Esophagus muscularis mucosa (tissue), 4 donors: ENCODE measurements around the gene FREM2. TPM values are rescaled to one million over a fixed set of nuclear protein-coding genes. Genes with fewer than 3 reads are reported as not detected.

ENCODE experiments used
- DNase-seq: peaks from one replicate; pipeline ENCODE4 v3.0.0-alpha.2; 2017; ENCODE audit errors: extremely low spot score
- H3K27ac ChIP-seq, 4 donors: fragments of 200-600 bp; sonication (generic); replicated peaks in 1 of 4; 1 replicate in 3 of 4; 2 replicates in 1 of 4; pipeline ENCODE4 v1.5.1; 2016 to 2019; ENCODE audit warnings: mild to moderate bottlenecking in 1 of 4
- H3K27me3 ChIP-seq, 4 donors: fragments of 200-600 bp; sonication (generic); one replicate each; pipeline versions ENCODE4 v1.5.1 to v1.6.0; 2016 to 2019
- H3K36me3 ChIP-seq, 4 donors: fragments of 200-600 bp; sonication (generic); one replicate each; pipeline ENCODE4 v1.5.1; 2016 to 2019
- H3K4me1 ChIP-seq, 4 donors: fragments of 200-600 bp; sonication (generic); one replicate each; pipeline ENCODE4 v1.5.1; 2016 to 2019
- H3K4me3 ChIP-seq, 4 donors: fragments of 200-600 bp; sonication (generic); 1 replicate in 2 of 4; 2 replicates in 2 of 4; pipeline ENCODE4 v1.5.1; 2016 to 2019; ENCODE audit warnings: mild to moderate bottlenecking in 4 of 4, moderate library complexity in 1 of 4
- H3K9me3 ChIP-seq, 4 donors: fragments of 200-600 bp; sonication (generic); 1 replicate in 3 of 4; 2 replicates in 1 of 4; pipeline ENCODE4 v1.5.1; 2016 to 2019
- EP300 ChIP-seq: sonication (generic); formaldehyde crosslinking; IDR thresholded peaks from one replicate; pipeline ENCODE4 v1.6.1; 2017; ENCODE audit warnings: antibody characterized with exemption
- POLR2A ChIP-seq: fragments of 450-650 bp; IDR thresholded peaks from one replicate; pipeline ENCODE4 v1.6.1; 2017; ENCODE audit warnings: antibody characterized with exemption, moderate library complexity, mild to moderate bottlenecking, low read depth
- POLR2AphosphoS5 ChIP-seq, 2 donors: sonication (generic); formaldehyde crosslinking; IDR thresholded peaks; one replicate each; pipeline ENCODE4 v1.6.1; 2017; ENCODE audit warnings: antibody characterized with exemption in 2 of 2
- WGBS: methylation state at CpG from one replicate; pipeline ENCODE4 v1.1.5; 2018; 5-methylcytosine and 5-hydroxymethylcytosine counted together
- intact Hi-C: fragments of 100-400 bp; cut with DNase I; formaldehyde crosslinking; loops from one replicate; pipeline ENCODE4 v1.15.1; 2023
- total RNA-seq, 4 donors: library from RNA; depleted of rRNA; stranded (reverse); fragments of >200 nt; gene quantifications; one replicate each; pipeline versions ENCODE4 v1.1.0 to v1.2.1, GENCODE V29; 2016
- TF ChIP-seq, protein P1 (sequence below), 3 experiments: fragments of 200-600 bp in 2 of 3; fragments of 450-650 bp in 1 of 3; sonication (generic) in 2 of 3; IDR thresholded peaks; one replicate each; pipeline ENCODE4 v1.5.1; 2017 to 2019; ENCODE audit warnings: antibody characterized with exemption in 3 of 3, mild to moderate bottlenecking in 2 of 3, moderate library complexity in 1 of 3

Gene FREM2
- total RNA-seq, 4 donors from 2014 or later: 0.13 to 0.34 (median 0.33) TPM; not detected in 1

DNA sequence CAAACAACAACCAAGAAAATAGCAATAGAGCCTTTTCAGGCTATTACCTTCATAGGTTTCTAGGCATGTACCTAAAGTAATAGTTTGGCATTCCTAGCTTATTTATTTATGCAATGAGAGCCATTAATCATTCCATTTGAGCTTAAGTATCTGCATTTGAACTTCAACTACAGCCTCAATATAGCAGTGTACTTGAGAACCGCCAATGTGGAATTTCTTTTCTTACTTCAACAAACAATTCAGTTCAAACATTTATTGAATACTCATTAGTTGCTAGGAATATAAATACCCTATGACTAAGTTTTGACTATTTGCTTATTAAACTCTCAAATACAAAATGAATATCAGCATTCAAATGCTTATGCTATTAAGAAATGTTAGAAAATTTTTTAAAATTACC is 38.0 kb upstream of the FREM2 start:
- Histone ChIP-seq H3K9me3 (no peaks in the 10 kb centered on the region), H3K27ac (no peak overlapping the region), H3K4me3 (no peak overlapping the region), H3K27me3 (no peaks in the 10 kb centered on the region), H3K36me3 (no peaks in the 10 kb centered on the region), H3K4me1 (peaks cover 0 to 30% (median 3%) of the 10 kb centered on the region in 4 donors)
- intact Hi-C loops: no loop called here
- no peak for DNase-seq
- no peak for TF ChIP-seq POLR2AphosphoS5 (IDR thresholded peaks at IDR 0.05)
- TF ChIP-seq EP300: no peak
- TF ChIP-seq, protein P1, sequence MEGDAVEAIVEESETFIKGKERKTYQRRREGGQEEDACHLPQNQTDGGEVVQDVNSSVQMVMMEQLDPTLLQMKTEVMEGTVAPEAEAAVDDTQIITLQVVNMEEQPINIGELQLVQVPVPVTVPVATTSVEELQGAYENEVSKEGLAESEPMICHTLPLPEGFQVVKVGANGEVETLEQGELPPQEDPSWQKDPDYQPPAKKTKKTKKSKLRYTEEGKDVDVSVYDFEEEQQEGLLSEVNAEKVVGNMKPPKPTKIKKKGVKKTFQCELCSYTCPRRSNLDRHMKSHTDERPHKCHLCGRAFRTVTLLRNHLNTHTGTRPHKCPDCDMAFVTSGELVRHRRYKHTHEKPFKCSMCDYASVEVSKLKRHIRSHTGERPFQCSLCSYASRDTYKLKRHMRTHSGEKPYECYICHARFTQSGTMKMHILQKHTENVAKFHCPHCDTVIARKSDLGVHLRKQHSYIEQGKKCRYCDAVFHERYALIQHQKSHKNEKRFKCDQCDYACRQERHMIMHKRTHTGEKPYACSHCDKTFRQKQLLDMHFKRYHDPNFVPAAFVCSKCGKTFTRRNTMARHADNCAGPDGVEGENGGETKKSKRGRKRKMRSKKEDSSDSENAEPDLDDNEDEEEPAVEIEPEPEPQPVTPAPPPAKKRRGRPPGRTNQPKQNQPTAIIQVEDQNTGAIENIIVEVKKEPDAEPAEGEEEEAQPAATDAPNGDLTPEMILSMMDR (IDR thresholded peaks at IDR 0.05): no peak
- TF ChIP-seq POLR2A: no peak
- WGBS: 68% methylated on average over 1 of the region's 1 CpG

DNA sequence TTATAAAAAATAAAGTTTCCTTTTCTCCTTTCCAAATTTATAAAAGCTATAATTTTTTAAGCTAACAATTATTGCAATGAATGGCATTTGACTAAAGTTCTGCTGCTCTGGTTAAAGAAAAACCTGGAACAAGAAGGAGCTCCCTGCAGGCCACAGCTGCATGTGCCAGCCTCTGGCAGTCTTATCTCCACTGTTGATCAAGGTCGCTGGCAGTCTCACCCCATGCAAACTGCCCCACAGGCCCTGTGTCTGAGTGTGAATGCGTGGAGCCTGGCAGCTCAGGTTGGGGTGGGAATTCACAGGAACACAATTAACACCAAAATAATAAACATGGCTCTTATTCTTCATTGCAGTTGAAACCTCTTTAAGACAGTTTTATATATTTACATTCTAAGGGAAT is 30.2 kb upstream of the FREM2 start:
- no peaks in the 10 kb centered on the region for H3K36me3 ChIP-seq
- no peak overlapping the region for H3K4me3 ChIP-seq
- H3K9me3 ChIP-seq: no peaks in the 10 kb centered on the region
- H3K27ac ChIP-seq: no peak overlapping the region
- peaks cover 0 to 13% (median 0%) of the 10 kb centered on the region in 4 donors for H3K4me1 ChIP-seq
- DNase-seq: no peak
- H3K27me3 ChIP-seq: no peaks in the 10 kb centered on the region
- TF ChIP-seq POLR2A (no peak), EP300 (no peak), POLR2AphosphoS5 (IDR thresholded peaks at IDR 0.05) (no peak)
- TF ChIP-seq, protein P1 (IDR thresholded peaks at IDR 0.05): no peak
- intact Hi-C loops: no loop called here
- WGBS: 77% methylated on average over 2 of the region's 2 CpGs

DNA sequence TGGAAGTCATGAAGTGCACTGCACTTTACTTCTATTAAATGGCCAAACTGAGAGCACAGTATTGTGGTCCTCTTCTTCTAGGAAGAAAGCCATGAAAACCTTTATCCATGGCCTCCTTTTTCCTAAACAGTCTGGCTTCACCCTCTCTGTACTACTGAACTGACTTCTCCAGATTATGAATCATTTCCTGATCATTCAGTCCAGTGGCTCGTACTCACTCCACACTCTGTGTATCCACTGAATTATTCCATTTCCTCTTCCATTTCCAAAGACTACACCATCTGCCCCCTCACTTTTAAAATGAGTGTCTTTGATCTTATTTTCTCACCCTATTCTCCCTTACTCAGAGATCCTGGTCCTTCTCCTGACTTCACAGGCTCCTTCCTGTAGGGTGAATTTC is 29.7 kb upstream of the FREM2 start:
- no peak overlapping the region for H3K27ac ChIP-seq
- H3K27me3 ChIP-seq: no peaks in the 10 kb centered on the region
- no peak for DNase-seq
- no peaks in the 10 kb centered on the region for H3K36me3 ChIP-seq
- TF ChIP-seq, protein P1 (IDR thresholded peaks at IDR 0.05): no peak
- TF ChIP-seq POLR2A (no peak), POLR2AphosphoS5 (IDR thresholded peaks at IDR 0.05) (no peak), EP300 (no peak)
- H3K4me3 ChIP-seq: no peak overlapping the region
- peaks cover 0 to 13% (median under 1%) of the 10 kb centered on the region in 4 donors for H3K4me1 ChIP-seq
- no peaks in the 10 kb centered on the region for H3K9me3 ChIP-seq
- intact Hi-C loops: no loop called here
- WGBS: 79% methylated on average over 1 of the region's 1 CpG

DNA sequence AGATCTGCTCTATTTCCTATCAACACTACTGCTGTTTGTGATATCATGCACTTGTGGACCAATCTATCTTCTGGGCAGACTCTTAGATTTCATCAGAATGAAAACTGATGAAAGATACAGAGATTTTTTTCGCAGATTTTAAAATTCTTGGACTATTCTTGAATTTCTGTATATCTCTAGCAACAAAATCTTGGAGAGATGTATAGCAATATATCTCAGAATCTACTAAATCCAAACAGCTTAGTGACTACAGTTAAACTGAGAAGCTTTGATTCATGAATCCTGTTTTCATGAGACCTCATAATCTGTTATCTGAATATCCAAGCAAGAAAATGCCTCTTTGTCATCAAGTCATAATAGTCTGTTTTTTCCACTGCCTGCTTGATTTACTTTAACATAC is 28.0 kb upstream of the FREM2 start:
- no peaks in the 10 kb centered on the region for H3K27me3 ChIP-seq
- no peaks in the 10 kb centered on the region for H3K9me3 ChIP-seq
- H3K4me3 ChIP-seq: no peak overlapping the region
- no peak overlapping the region for H3K27ac ChIP-seq
- intact Hi-C loops: no loop called here
- peaks cover 0 to 4% (median 0%) of the 10 kb centered on the region in 4 donors for H3K4me1 ChIP-seq
- TF ChIP-seq POLR2A (no peak), POLR2AphosphoS5 (IDR thresholded peaks at IDR 0.05) (no peak), EP300 (no peak)
- TF ChIP-seq, protein P1 (IDR thresholded peaks at IDR 0.05): no peak
- 76% methylated on average over 1 of the region's 1 CpG for WGBS
- DNase-seq: no peak
- no peaks in the 10 kb centered on the region for H3K36me3 ChIP-seq

DNA sequence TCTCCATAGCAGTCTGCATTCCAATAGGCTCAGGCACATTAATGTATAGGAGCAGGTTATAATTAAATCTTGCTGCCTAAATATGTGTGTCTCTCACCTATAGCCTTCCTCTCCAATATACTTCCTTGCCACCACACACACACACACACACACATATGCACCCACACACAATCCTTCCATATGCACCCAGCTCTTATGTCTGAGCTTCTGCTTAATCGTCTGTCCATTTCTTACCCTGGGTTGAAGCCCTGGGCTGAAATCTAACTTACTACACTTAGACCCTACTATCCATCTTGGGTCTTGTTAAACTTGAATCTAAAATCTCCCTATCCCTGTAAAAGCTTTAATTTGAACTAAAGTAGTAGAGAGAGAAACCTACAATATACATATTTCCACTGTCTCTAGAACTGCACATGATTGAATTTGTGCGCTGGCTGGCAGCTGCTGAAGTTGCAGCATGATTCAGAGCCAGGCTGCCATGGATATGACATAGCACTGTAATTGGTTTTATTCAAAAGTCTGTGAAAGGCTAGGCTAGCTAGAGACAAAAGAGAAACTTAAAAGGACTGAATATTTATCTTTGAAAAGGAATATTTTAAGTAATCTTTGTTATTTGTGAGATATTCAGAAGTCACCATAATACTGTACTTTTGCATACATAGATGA is 25.7 kb upstream of the FREM2 start:
- H3K36me3 ChIP-seq: no peaks in the 10 kb centered on the region
- 88% methylated on average over 2 of the region's 2 CpGs for WGBS
- H3K9me3 ChIP-seq: no peaks in the 10 kb centered on the region
- no peak overlapping the region for H3K27ac ChIP-seq
- intact Hi-C loops: no loop called here
- H3K27me3 ChIP-seq: no peaks in the 10 kb centered on the region
- H3K4me3 ChIP-seq: no peak overlapping the region
- no peak for DNase-seq
- TF ChIP-seq EP300 (no peak), POLR2A (no peak), POLR2AphosphoS5 (IDR thresholded peaks at IDR 0.05) (no peak)
- TF ChIP-seq, protein P1 (IDR thresholded peaks at IDR 0.05): no peak
- peaks cover 0 to 4% (median 0%) of the 10 kb centered on the region in 4 donors for H3K4me1 ChIP-seq
